ENCODE measurements around the gene TSPYL1. TPM values are rescaled to one million over a fixed set of nuclear protein-coding genes. Genes with fewer than 3 reads are reported as not detected.

Gene TSPYL1
- polyA plus RNA-seq, 1 donor = 85.8 TPM

Other genes starting within 250 kb of the TSPYL1 start
- gene FRK, start 219.0 kb downstream of the TSPYL1 start, polyA plus RNA-seq = 10.7 TPM
- gene NT5DC1, start 179.1 kb downstream of the TSPYL1 start, polyA plus RNA-seq = 54.4 TPM
- gene COL10A1, start 153.8 kb downstream of the TSPYL1 start, polyA plus RNA-seq = 0.10 TPM
- 22.3 TPM for gene TSPYL4, start 25.9 kb downstream of the TSPYL1 start, polyA plus RNA-seq
- gene DSE, start 91.0 kb upstream of the TSPYL1 start, polyA plus RNA-seq = 16.8 TPM
- 7.8 TPM for gene CALHM6, start 181.4 kb upstream of the TSPYL1 start, polyA plus RNA-seq
- gene CALHM5, start 231.7 kb upstream of the TSPYL1 start, polyA plus RNA-seq = 0.91 TPM

Data from large intestine (tissue), 1 donor.